ENCODE data around the gene TMPRSS7. TPM values are rescaled to one million over a fixed set of nuclear protein-coding genes. Genes with fewer than 3 reads are reported as not detected.

The TMPRSS7 gene
- total RNA-seq, 2 experiments from 2014 or later = not detected

DNA sequence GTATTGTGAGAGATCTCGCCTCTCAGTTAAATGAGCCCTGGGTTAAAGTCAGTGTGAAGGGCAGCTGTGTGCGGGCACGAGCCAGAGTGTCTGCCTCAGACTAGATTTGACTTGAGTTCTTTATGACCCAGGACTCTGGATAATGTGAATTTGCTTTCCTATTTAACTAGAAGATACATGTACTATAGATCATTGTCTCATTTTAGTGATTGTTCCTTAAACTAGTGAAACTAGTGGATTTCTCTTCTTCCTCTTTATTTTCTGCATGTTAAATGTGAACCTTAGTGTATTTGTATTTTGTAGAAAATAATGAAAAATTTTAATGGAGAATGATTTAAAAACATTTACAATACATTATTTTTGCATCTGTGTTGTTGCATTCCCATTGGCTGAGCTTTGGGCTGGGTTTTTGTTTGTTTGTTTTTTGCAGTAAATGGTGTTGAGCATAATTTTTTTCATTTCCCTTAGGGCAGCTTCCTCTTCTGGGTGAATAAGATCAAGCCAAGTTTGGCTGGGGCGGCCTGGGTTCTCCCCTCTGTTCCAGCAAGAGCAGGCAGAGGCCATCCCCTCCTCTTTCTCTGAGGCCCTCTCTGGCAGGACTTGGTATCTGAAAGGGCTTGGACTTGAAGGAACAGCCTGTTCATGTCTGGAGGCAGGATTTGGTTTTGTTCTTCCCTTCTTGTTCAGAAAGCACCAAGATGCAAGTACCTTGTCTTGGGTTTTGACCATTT lies 83.5 kb downstream of the TMPRSS7 start:
- CTCF ChIA-PET = interaction anchor here (1.3 kb wide), 1 partner anchor 19 kb away, joined by 3 read pairs; no protein-coding TSS in a partner anchor
- Mint-ChIP-seq H3K4me3 (no peak overlapping the region), H3K9me3 (no peaks in the 10 kb centered on the region), H3K4me1 (peaks cover 46% of the 10 kb centered on the region), H3K27ac (peak overlapping the region; percentile 25), H3K27me3 (no peaks in the 10 kb centered on the region), H3K36me3 (ENCODE audit: low read depth) (peaks cover 22% of the 10 kb centered on the region)
- POLR2A ChIA-PET = interaction anchor here (1.2 to 1.3 kb wide), 2 partner anchors 8 to 11 kb away, joined by 3 read pairs; no protein-coding TSS in a partner anchor
- DNase-seq = no peak

DNA sequence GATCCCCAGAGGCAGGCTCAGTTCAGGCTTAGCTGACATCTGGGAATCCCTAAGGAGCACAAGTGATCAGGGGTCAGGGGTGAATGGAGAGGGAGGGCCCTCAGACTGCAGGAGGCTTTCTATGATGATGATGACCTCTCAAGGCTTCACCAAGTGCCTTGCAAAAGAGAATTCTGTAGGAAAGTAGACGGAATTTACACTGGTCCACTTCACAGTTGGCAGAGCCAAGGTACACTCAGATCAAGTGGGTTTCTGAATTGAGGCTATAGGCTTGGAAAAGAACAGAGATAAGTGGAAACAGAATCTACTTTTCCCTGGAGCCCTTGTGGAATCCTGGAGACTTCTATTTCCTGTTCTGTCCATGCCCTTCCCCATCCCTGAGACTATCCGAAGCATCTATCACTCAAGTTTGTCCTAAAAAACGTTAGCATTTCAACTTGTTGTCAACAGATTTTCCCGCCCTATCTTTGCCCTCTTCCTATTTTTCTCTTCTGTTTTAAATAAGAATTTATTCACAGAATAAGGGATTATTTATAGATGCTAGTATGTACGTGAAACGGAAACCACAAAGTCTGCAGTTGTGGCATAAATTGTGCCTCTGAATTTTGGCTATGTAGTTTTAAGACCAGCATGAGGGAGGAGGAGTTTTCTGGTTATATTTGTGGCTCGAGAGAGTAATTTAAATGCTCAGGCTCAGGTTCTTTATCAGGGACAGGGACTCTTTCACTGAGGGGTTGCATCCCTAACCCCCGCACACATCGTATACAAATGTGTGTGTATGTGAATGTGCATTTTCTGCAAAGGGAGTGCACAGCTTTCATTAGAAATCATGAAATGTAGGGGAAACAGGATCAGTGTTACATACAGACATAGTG lies 85.7 kb downstream of the TMPRSS7 start:
- DNase-seq = no peak
- POLR2A ChIA-PET = interaction anchor here (0.9 to 2.0 kb wide), 3 partner anchors 9 to 17 kb away, joined by 3 to 5 read pairs (median 4); no protein-coding TSS in a partner anchor
- peaks cover 39% of the 10 kb centered on the region for H3K36me3 Mint-ChIP-seq (ENCODE audit: low read depth)
- H3K4me1 Mint-ChIP-seq = peaks cover 40% of the 10 kb centered on the region
- CTCF ChIA-PET = no interaction called here
- H3K4me3 Mint-ChIP-seq = peak overlapping the region; percentile 30
- H3K9me3 Mint-ChIP-seq = no peaks in the 10 kb centered on the region
- H3K27me3 Mint-ChIP-seq = no peaks in the 10 kb centered on the region
- H3K27ac Mint-ChIP-seq = peak overlapping the region; percentile 71

DNA sequence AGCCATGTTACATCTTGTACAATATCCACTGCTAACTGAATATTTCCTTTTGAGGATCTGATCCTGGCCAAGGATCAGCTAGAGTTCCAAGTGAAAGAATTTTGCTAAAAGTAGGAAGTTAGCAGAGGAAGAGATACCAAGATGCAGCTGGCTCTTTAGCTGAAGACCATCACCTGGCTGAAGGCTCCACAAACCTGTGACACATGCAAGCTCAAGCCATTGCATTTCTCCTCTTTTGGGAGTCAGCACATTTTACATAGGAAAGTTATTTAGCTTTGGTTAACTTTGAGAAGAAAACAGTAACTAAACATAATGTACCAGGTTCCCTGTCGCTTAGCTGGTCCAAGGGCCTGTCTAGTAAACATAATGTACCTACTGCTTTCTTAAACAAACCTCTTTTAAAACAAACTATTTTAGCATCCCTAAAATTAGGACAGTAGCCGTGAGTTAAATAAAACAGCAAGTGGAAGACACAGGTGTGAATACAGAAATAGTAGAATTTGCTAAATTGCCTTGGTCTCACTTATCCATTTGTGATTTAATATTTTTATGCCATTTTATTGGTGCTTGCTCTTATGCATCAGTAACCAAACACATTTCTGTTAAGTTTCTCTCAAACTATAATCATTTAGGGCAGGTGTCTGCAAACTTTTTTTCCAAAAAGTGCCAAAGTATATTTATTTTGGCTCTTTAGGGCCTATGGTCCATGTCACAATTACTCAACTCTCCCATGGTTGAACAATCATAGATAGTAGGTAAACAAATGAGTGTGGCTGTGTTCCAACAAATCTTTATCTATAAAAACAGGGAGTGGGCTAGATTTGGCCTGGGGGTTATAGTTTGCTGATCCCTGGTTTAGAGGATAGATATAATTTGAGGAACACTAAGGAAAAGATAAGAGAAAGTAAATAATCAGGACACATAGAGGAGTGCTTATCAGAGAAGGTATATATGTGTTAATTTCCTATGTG lies 87.3 kb downstream of the TMPRSS7 start:
- Mint-ChIP-seq H3K4me1 (peaks cover 50% of the 10 kb centered on the region), H3K4me3 (no peak overlapping the region), H3K27ac (no peak overlapping the region), H3K27me3 (no peaks in the 10 kb centered on the region), H3K9me3 (no peaks in the 10 kb centered on the region), H3K36me3 (ENCODE audit: low read depth) (peaks cover 55% of the 10 kb centered on the region)
- ChIA-PET POLR2A (no interaction called here), CTCF (interaction anchor here (1.2 kb wide), 1 partner anchor 10 kb away, joined by 4 read pairs; no protein-coding TSS in a partner anchor)
- no peak for DNase-seq

DNA sequence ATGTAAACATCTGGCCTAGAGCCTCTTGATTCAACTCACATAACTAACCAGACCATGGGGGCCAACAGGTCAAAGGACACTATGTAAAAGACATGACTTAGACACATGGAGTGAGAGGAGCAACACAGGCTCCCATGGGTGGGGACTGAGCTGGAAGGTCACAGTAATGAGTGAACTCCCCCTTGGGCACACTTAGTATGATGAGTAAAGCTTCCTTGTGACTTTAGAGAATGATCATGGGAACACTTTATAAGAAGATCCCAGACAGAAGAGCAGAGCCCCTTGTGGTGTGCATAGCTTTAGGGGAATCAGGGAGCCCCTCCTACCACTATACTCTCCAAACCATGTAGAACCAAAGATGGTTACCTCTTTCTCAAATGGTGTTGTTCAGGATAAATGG lies 88.3 kb downstream of the TMPRSS7 start:
- H3K27me3 Mint-ChIP-seq = no peaks in the 10 kb centered on the region
- no peak overlapping the region for H3K4me3 Mint-ChIP-seq
- peaks cover 57% of the 10 kb centered on the region for H3K36me3 Mint-ChIP-seq (ENCODE audit: low read depth)
- ChIA-PET POLR2A (no interaction called here), CTCF (interaction anchor here (1.1 kb wide), 1 partner anchor 11 kb away, joined by 3 read pairs; no protein-coding TSS in a partner anchor)
- DNase-seq = no peak
- peaks cover 60% of the 10 kb centered on the region for H3K4me1 Mint-ChIP-seq
- H3K9me3 Mint-ChIP-seq = no peaks in the 10 kb centered on the region
- H3K27ac Mint-ChIP-seq = no peak overlapping the region

DNA sequence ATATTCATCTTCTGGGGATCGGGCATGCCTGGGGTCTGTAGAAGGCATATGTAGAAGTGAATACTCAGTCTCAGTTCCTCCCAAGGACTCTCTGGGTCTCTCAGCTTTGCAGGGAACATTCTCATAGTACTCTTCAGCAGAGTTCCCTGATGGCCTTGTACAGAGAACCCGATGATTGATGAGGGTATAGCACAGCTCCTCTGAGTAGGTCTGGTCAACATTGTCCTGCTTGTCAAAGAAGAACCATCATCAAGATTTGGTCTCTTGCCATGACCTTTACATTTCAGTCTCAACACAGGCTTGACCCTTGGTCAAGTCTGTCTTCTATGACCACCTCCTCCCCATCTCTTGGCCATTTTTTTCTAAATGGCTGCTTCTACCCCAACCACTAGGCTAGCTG lies 89.0 kb downstream of the TMPRSS7 start:
- Mint-ChIP-seq H3K9me3 (no peaks in the 10 kb centered on the region), H3K4me3 (no peak overlapping the region), H3K36me3 (ENCODE audit: low read depth) (peaks cover 56% of the 10 kb centered on the region), H3K27ac (no peak overlapping the region), H3K27me3 (no peaks in the 10 kb centered on the region), H3K4me1 (peaks cover 61% of the 10 kb centered on the region)
- DNase-seq = no peak
- ChIA-PET POLR2A (no interaction called here), CTCF (interaction anchor here (1.1 kb wide), 1 partner anchor 12 kb away, joined by 3 read pairs; no protein-coding TSS in a partner anchor)

- Mint-ChIP-seq H3K4me1 (peaks cover 62% of the 10 kb centered on the region), H3K36me3 (ENCODE audit: low read depth) (peaks cover 60% of the 10 kb centered on the region)
- POLR2A ChIA-PET = interaction anchor here (1.1 kb wide), 1 partner anchor 437 kb away, joined by 3 read pairs; the partner anchor contains the start of genes ATG3 and SLC35A5
These were observed 90.5 kb downstream of the TMPRSS7 start for GRCh38 chr3:112124907-112125607.

GRCh38 chr3:112126511-112126911 lies 92.0 kb downstream of the TMPRSS7 start:
- H3K9me3 Mint-ChIP-seq = no peaks in the 10 kb centered on the region
- H3K27me3 Mint-ChIP-seq = no peaks in the 10 kb centered on the region
- peaks cover 65% of the 10 kb centered on the region for H3K36me3 Mint-ChIP-seq (ENCODE audit: low read depth)
- peak overlapping the region; percentile 58 for H3K4me3 Mint-ChIP-seq
- peaks cover 59% of the 10 kb centered on the region for H3K4me1 Mint-ChIP-seq
- POLR2A ChIA-PET = interaction anchor here (1.0 to 1.1 kb wide), 2 partner anchors 9 to 436 kb away, joined by 3 read pairs; partner anchors contain the start of genes ATG3 and SLC35A5
- CTCF ChIA-PET = interaction anchor here (5.6 kb wide), 1 partner anchor 15 kb away, joined by 36 read pairs; no protein-coding TSS in a partner anchor
- no peak for DNase-seq
- peak overlapping the region; percentile 76 for H3K27ac Mint-ChIP-seq

More at GRCh38 chr3:112124907-112125607, 90.5 kb downstream of the TMPRSS7 start:
- Mint-ChIP-seq H3K27me3 (no peaks in the 10 kb centered on the region), H3K27ac (no peak overlapping the region), H3K9me3 (no peaks in the 10 kb centered on the region), H3K4me3 (no peak overlapping the region)
- no peak for DNase-seq
- CTCF ChIA-PET = interaction anchor here (1.0 to 5.6 kb wide), 5 partner anchors 9 to 179 kb away, joined by 3 to 36 read pairs (median 4); no protein-coding TSS in a partner anchor

- H3K27me3 Mint-ChIP-seq = no peaks in the 10 kb centered on the region
- ChIA-PET POLR2A (interaction anchor here (0.7 to 1.5 kb wide), 4 partner anchors 8 to 432 kb away, joined by 3 read pairs; no protein-coding TSS in a partner anchor), CTCF (interaction anchor here (0.6 to 5.6 kb wide), 3 partner anchors 9 to 175 kb away, joined by 3 to 36 read pairs (median 3); no protein-coding TSS in a partner anchor)
- H3K9me3 Mint-ChIP-seq = no peaks in the 10 kb centered on the region
- peaks cover 63% of the 10 kb centered on the region for H3K4me1 Mint-ChIP-seq
- DNase-seq = no peak
- H3K27ac Mint-ChIP-seq = peak overlapping the region; percentile 76
- peak overlapping the region; percentile 58 for H3K4me3 Mint-ChIP-seq
- H3K36me3 Mint-ChIP-seq (ENCODE audit: low read depth) = peaks cover 54% of the 10 kb centered on the region
These were observed 93.3 kb downstream of the TMPRSS7 start for GRCh38 chr3:112127522-112128494.

- H3K4me3 Mint-ChIP-seq = peak overlapping the region; percentile 26
- no peaks in the 10 kb centered on the region for H3K9me3 Mint-ChIP-seq
- CTCF ChIA-PET = interaction anchor here (0.9 to 5.6 kb wide), 3 partner anchors 18 to 405 kb away, joined by 3 to 36 read pairs (median 3); no protein-coding TSS in a partner anchor
- POLR2A ChIA-PET = interaction anchor here (0.6 to 1.5 kb wide), 4 partner anchors 10 to 17 kb away, joined by 3 read pairs; no protein-coding TSS in a partner anchor
- peaks cover 42% of the 10 kb centered on the region for H3K36me3 Mint-ChIP-seq (ENCODE audit: low read depth)
- peak overlapping the region; percentile 76 for H3K27ac Mint-ChIP-seq
- H3K27me3 Mint-ChIP-seq = no peaks in the 10 kb centered on the region
- peak; percentile 57 for DNase-seq
- peaks cover 76% of the 10 kb centered on the region for H3K4me1 Mint-ChIP-seq
These were observed 94.5 kb downstream of the TMPRSS7 start for GRCh38 chr3:112128843-112129727.

Measured in activated CD4-positive, alpha-beta memory T cell treated with anti-CD3 and anti-CD28 coated beads, Interleukin-2, amount 10 ng/mL, durations not matched to agents 7 days and 5 days (primary cell).